NCI-H82 treated with DMSO at 0.1 percent for 48 hours (cell line): ENCODE measurements around the gene SH2D3A.
"Not testable (repeated sequence)": the region's sequence is repeated elsewhere in the genome, so short reads cannot be mapped to it uniquely, and the experiment has no call there.

Source experiments
- DNase-seq: peaks from one replicate; lab custom pipeline; 2025; ENCODE audit not compliant: unreplicated experiment; lab: John Stamatoyannopoulos, UW

SH2D3A gene

DNA sequence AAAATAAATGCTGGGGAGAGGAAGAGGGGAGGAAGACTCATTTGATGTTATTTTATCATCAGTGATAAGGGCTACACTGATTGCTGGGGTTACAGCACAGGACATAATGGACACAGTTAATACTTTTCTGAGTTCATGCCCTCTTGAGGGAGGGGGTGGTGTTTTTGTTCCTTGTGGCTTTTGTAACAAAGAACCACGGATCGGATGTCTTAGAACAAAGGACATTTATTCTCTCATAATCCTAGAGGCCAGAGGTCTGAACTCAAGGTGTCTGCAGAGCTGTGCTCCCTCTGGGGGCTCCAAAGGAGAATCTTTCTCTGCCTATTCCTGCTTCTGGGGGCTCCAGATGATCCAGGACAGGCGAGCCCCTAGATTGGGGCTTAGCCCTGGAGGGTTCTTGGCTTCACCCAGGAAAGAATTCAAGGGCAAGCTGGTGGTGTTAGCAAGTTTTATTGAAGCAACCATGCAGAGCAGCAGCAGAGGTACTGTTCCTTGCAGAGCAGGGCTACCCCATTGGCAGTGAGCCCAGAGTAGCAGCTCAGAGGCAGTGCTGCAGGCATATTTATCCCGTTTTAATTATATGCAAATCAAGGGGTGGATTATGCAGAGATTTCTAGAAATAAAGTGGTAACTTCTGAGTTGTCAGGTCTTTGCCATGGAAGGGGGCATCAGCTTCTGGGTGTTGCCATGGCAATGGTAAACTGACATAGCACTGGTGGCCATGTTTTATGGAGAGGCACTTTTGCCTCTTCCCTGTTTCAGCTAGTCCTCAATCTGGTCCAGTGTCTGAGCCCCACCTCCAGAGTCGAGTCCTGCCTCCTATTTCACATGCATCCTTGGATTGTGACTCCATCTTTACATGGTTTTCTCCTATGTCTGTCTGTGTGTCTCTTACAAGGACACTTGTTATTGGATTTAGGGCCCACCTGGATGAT, 23.2 kb upstream of the SH2D3A start:
- no peak for DNase-seq

DNA sequence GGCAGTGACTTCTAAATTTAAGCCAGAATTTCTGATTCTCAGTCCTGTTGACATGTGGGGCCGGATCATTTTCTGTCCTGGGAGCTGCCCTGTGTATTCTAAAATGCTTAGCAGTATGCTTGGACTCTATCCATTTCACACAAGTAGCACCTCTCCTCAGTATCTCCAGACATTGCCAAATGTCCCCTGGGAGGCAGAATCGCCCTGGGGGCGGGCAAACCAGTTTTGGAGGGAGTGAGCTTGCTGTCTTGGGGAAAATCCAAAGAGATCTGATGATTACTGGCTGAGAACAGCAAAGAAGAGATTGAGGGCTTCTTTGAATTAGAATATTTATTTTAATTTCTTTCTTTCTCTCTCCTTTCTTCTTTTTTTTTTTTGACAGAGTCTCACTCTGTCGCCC, 21.7 kb upstream of the SH2D3A start:
- no peak for DNase-seq

DNA sequence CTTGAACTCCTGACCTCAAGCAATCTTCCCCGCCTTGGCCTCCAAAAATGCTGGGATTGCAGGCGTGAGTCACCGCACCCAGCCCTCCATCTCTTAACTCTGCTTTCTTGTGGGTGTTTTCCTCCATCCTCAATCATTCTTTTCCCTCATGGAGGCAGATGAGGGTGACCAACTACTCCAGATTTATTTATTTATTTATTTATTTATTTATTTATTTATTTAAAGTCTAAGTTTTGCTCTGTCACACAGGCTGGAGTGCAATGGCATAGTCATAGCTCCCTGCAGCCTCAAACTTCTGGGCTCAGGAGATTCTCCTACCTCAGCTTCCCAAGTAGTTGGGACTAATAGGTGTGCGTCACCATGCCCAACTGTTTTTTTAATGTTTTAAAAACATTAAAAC, 20.2 kb upstream of the SH2D3A start:
- no peak for DNase-seq

DNA sequence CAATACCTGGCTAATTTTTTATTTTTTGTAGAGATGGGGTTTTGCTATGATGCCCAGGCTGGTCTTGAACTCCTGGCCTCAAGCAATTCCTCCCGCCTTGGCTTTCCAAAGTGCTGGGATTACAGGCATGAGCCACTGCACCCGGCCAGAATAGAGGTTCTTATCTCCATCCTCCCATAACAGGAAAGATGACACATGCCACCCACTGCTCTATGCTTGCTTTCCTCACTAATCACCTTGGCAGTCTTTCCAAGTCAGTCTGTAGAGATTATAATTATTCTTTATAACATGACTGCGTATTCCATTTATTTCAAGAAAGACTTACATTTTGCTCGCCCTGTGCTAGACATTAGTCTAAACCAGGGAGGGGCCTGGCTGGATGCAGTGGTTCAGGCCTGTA, 12.0 kb upstream of the SH2D3A start:
- no peak for DNase-seq

DNA sequence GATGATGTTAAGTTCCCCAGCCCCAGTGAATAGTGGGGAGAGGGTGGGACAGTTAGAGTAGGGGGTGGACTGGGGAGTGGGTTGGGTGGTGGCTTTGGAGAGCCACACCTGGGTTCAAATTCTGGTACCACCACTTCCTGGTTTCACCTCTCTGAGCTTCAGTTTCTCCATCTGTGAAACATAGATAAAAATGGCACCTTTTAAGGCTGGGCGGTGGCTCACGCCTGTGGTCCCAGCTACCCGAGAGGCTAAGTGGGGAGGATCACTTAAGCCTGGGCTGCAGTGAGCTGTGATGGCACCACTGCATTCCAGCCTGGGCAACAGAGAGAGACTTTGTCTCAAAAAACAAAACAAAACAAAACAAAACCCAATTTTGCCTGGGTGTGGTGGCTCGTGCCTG, 11.2 kb upstream of the SH2D3A start:
- DNase-seq = no peak

DNA sequence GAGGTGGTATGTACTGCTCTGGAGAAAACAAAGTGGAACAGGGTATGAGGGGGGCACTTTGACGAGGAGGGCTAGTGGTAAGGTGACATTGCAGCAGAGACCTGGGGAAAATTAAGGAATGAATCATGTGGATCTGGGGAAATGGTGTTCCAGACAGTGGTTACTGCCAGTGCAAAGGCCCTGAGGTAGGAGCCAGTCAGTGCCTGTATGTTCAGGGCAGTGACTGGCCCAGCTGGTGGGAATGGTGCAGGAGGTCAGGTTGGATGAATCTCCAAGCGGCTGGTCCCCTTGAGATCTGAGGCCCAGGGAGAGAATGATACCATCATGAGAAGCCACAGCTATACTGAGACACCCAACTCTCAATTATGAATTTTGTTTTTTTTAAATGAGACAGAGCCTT, 10.2 kb upstream of the SH2D3A start:
- no peak for DNase-seq

DNA sequence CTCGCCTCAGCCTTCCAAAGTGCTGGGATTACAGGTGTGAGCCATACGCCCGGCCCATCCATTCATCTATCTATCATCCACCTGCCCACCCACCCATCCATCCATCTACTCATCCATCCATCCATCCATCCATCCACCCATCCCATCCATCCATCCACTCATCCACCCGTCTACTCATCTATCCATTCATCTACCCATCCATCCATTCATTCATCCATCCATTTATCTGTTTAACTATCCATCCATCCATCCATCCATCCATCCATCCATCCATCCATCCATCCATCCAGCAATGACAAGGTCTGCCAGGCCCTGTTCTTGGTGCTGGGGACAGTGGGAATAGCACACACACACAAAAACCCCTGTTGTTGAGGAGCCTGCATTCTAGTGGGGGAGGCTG, 9.8 kb upstream of the SH2D3A start:
- no peak for DNase-seq

DNA sequence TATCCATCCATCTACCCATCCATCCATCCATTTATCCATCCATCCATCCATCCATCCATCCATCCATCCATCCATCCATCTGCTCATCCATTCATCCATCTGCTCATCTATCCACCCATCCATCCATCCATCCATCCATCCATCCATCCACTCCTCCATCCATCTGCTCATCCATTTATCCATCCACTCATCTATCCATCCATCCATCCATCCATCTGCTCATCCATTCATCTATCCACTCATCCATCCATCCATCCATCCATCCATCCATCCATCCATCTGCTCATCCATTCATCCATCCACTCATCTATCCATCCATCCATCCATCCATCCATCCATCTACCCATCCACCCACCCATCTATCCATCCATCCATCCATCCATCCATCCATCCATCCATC, 8.8 kb upstream of the SH2D3A start:
- not testable (repeated sequence) for DNase-seq

DNA sequence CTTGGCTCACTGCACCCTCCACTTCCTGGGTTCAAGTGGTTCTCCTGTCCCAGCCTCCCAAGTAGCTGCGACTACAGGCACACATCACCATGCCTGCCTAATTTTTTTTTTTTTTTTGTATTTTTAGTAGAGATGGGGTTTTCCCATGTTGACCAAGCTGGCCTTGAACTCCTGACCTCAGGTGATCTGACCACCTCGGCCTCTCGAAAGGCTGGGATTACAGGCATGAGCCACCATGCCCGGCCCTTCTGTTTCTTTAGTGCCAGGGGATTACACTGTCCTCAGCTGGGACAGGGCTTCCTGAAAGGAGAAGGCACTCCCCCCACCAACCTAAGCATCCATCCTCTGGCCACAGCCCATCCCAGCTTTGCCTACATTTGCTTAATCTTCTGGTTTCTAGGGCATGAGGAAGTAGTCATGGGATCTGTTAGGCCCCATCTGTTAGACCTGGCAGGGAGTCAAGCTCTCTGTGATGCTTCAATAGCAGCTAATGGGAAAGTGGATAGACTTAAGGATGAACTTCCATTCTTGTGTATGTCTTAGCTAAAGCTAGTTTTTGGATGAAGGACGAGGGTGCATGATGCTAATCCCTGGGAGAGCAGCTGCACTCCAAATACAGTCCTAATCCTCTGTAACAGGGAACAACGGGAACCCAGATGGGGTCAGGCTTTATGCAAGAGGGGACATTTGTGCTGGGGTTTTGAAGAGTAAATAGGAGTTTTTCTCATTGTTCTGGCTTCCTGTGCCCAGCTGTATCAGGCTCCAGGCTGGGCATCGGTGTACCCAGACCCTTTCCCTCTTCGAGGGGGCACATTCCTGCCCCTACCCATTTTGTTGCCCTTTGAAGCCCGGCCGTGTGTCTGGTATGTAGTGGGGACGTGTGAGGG, 7.8 kb upstream of the SH2D3A start:
- no peak for DNase-seq

DNA sequence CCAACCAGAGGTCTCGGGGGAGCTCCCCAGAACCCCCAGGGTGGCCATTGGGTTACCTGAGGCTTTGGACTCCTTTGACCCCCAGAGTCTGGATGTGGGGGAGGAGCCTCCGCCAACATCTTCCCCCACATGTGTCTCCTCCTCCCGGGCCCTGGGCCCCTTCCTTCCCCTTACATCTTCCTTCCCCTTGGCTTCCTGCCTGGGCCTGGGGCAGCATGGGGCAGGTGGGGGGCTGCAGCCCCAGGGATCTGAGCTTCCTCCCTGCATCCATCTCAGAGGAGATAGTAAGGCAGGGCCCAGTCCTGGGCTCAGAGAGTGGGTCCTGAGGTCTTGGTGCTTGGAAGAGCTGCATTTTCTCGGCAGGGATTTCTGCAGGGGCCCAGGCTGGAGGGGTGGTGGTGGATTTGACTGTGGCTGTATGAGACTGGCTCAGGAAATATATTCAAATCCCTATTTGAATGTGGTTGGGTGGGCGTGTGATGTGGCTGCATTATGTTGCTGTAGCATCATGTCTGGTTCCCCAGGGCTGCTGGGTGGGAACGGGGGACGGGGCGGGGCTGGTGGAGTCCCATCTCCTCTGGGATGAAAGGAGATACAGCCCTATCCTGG, 6.2 kb upstream of the SH2D3A start:
- DNase-seq = no peak

DNA sequence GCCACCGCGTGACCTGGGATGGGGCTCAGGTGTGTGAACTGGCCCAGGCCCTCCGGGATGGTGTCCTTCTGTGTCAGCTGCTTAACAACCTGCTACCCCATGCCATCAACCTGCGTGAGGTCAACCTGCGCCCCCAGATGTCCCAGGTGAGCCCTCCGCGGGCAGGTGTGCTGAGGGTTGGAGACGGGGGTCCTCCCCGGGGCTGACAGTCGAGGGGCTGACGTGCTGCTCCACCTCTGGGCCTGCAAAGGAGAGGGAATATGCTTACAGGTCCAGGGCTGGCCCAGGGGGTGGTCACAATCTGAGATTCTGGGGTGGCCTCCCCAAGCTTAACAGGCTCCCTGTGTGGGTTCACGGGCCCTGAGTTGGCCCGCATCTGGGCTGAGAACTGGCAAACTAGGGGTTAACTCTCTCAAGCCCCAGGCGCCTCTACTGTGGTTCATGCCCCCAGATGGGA, 5.7 kb upstream of the SH2D3A start:
- DNase-seq = no peak

DNA sequence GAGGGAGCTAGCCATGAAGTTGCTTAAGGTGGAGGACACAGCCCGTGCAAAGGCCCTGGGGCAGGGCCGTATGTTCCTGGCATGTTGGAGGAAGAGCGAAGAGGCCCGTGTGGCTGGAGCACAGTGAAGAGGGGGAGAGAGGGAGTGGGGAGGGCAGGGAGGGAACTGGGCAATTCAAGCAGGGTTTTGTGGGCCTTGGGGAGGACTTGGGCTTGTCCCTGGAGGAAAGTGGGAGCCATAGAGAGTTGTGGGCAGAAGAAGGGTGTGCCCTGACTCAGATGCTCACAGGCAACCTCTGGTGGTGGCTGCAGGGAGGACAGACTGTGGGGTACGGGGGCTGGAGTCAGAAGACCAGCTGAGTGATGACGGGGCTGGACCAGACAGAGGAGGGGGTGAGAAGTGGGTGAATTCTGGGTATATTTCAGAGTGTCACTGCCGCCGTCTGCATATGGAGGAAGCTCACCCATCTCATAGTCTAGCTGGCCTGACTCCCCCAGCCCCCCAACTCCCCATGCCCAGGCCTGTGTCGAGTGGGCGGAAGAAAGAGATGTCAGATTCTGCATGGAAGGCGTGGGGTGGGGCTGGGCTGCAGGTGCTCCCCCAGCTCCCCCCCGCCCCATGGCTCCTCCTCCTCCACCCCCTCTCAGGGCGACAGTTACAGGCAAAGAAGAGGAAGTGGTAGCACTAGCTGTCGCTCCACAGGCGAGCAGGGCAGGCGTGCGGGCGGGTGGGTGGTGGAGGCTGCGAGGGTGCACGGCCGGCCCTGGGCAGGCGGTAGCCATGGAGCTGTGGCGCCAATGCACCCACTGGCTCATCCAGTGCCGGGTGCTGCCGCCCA, 5.0 kb upstream of the SH2D3A start, which contains the start of gene VAV1:
Gene VAV1 (plus strand): TSS at position 681 of the 838 bp plus-strand sequence. CDS start 100 bp downstream, at position 781.
- DNase-seq = no peak

DNA sequence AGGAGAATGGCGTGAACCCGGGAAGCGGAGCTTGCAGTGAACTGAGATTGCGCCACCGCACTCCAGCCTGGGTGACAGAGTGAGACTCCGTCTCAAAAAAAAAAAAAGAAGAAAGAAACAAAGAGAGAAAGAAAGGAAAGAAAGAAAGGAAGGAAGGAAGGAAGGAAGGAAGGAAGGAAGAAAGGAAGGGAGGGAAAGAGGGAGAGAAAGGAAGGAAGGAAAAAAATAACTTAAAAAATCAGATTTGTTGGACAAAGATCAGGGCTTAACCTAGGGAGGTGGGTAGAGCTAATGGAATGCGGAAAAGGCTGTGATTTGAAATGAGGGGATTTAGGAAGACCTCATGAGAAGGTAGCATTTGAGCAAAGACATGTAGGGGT, 4.4 kb upstream of the SH2D3A start:
- not testable (repeated sequence) for DNase-seq

DNA sequence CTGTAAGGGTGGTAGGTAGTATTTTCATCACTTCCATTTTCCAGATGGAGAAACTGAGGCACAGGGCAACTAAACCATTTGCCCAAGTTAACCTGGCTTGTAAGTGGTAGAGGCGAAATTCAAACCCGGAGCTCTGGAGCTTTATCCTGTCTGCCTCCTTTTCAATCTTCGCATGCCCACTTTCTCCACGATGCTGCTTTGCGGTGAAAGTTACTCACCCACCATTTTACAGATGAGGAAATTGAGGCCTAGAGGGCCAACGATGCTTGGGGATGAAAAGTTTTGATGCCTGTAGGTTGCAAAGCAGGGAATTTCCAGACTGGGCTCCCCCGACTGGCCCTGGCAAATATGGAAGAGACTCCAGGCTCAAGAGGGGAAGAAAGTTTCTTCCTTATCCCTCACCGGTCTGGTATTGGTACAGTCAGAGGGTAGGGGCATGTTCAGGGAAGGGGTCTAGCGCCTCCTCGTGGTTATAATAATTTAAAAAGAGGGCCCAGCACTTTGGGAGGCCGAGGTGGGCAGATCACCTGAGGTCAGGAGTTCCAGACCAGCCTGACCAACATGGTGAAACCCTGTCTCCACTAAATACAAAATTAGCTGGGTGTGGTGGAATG, 1.9 kb upstream of the SH2D3A start:
- DNase-seq = peak; percentile 5

DNA sequence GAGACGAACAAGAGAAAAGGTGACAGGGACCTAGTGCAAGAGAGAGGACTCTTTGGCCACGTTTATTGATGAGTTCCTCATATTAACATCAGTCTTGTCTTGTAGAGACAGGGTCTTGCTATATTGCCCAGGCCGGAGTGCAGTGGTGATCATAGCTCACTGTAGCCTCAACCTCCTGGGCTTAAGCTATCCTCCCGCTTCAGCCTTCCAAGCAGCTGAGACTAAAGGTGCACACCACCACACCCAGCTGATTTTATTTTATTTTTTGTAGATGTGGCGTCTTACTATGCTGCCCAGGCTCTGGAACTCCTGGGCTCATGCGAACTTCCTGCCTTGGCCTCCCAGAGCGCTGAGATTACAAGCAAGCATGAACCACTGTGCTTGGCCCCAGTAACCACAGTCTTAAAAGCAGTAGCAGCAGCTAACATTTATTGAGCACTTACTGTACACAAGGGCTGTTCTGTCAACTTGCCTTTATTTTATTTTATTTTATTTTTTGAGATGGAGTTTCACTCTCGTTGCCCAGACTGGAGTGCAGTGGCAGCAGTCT, 1.1 kb upstream of the SH2D3A start:
- no peak for DNase-seq

DNA sequence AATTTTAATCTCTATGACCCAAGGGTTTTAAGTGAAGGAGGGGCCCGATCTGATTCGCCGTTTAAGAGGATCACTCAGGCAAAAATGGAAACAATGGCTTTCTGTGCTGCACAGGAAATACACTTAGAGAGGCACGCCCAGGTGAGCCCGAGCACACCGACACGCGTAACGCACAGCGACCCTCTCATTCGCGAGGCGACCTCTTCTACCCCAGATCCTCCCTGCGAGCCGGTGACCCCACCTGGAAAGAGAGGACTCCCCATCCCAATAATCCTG, 216 bp downstream of the SH2D3A start:
- DNase-seq = no peak

DNA sequence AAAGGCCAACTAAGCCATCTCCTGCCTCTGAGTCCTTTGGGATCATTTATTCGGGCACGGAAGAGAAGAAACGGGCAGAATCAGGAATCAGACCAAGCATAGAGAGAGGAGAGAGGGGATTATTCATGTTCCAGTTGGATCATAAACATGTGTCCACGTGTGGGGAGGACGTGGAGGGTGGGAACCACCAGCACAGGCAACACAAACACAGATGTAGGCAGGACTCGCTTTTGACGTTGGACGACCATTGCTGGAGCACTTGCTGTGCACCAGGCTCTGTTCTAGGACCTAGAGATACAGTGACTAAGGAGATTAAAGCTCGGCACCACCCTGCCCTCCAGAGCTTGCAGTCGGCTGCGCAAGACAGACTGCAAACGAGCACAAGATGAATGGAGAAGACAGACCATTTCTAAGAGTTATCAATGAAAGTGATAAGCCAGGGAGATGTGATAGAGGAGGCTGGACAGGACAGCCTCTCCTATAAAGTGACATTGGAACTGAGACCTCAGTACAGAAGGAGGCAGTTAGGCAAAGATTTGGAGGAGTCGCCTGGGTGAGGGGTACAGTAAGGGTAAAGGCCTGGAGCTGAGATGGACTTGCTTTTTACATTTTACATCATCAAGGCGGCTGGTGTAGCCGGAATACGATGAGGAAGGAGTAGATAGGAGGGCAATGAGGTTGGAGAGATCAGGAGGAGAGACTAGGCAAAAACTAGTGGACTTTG, 716 bp downstream of the SH2D3A start:
- no peak for DNase-seq

DNA sequence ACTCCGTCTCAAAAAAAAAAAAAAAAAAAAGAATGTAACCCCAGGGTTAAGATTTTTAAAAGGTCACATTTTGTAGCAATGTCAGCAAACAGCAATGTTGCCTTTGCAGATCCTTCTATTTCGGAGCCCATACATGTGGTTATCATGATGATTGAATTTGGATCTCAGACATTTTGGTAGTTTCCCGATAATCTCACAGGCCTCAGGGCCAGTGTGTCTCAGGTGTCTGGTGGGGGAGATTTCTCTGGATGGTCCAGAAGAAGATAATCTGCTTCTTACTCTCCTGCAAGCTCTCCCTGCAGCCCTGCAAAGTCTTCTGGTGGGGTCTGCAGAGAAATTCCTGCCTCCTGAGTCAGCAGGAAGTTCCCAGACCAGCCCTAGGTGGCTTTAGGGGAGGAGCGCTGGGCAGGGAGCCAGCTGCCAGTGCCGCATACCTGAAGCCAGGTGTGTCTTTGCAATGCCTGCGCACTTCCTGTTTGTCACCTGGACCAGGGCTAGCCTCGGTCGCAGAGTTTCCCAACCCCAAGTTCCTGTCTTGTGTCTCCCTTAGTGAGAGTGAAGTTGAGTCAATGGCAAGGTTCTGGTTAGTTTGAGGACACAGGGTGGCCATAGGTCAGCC, 1.4 kb downstream of the SH2D3A start:
- DNase-seq = no peak

DNA sequence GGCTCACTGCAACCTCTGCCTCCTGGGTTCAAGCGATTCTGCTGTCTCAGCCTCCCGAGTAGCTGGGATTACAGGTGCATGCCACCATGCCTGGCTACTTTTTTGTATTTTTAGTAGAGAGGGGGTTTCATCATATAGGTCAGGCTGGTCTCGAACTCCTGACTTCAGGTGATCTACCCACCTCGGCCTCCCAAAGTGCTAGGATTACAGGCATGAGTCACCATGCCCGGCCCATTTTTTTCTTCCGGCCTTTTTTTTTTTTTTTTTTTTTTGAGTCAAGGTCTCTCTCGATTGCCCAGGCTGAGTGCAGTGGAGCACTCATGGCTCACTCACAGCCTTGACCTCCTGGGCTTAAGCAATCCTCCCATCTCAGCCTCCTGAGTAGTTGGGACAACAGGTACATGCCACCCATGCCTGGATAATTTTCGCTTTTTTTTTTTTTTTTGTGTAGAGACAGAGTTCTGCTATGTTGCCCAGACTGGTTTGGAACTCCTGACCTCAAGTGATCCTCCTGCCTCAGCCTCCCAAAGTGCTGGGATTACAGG, 4.9 kb downstream of the SH2D3A start:
- not testable (repeated sequence) for DNase-seq
